HG03025 (cell line): ENCODE measurements around the gene ACTC1.

Experiments used
- ATAC-seq: cut with Tn5 transposase; IDR thresholded peaks from one replicate; pipeline ENCODE4 v1.9.1; 2021; ENCODE audit warnings: mild to moderate bottlenecking, moderate library complexity; ENCODE audit not compliant: unreplicated experiment, low FRiP score

Gene ACTC1

GRCh38 chr15:34765741-34766140 lies 29.6 kb downstream of the ACTC1 start:
- ATAC-seq, result no peak

- no peak for ATAC-seq
Measured at GRCh38 chr15:34760909-34761308, 34.4 kb downstream of the ACTC1 start.

- ATAC-seq, result no peak
Measured at GRCh38 chr15:34759992-34760391, 35.4 kb downstream of the ACTC1 start.

GRCh38 chr15:34759347-34759746 lies 36.0 kb downstream of the ACTC1 start:
- no peak for ATAC-seq

GRCh38 chr15:34757262-34757661 lies 38.1 kb downstream of the ACTC1 start:
- no peak for ATAC-seq

- no peak for ATAC-seq
Measured at GRCh38 chr15:34755419-34755773, 40.0 kb downstream of the ACTC1 start.

- no peak for ATAC-seq
Measured at GRCh38 chr15:34754674-34755418, 40.5 kb downstream of the ACTC1 start, which contains the start of gene GJD2. Gene GJD2, minus strand, starts transcription at chr15:34754998. Its CDS starts 510 bp downstream, at chr15:34754488.

GRCh38 chr15:34754171-34754601 lies 41.2 kb downstream of the ACTC1 start:
- no peak for ATAC-seq

- ATAC-seq, result no peak
Measured at GRCh38 chr15:34753236-34753894, 42.0 kb downstream of the ACTC1 start.

- no peak for ATAC-seq
Measured at GRCh38 chr15:34749691-34750090, 45.7 kb downstream of the ACTC1 start.
